Endothelial cell of umbilical vein (primary cell): ENCODE results near the gene MYH14. TPM values are rescaled to one million over a fixed set of nuclear protein-coding genes. Genes with fewer than 3 reads are reported as not detected.

Experiments used
- BruUV-seq: library from RNA; stranded (reverse); fragments of 400-500 nt; replicated peaks from 2 replicates; lab custom pipeline; 2021; lab: Mats Ljungman, UMichigan
- CTCF ChIA-PET: fragments of 300-600, 350-600 bp; sonication (Branson Sonifier 250); formaldehyde crosslinking; loops from one replicate; lab custom pipeline; 2021; ENCODE audit warnings: antibody characterized with exemption, inconsistent platforms; lab: Charles Lee
- POLR2A ChIA-PET: fragments of 300-600, 350-600 bp; sonication (Branson Sonifier 250); formaldehyde crosslinking; loops from one replicate; lab custom pipeline; 2021; ENCODE audit warnings: antibody characterized with exemption, inconsistent platforms; lab: Charles Lee
- DNase-seq: peaks from one replicate; pipeline ENCODE4 v3.0.0-alpha.2; 2011; ENCODE audit warnings: low read depth, low spot score
- FAIRE-seq: peaks from 2 replicates; lab custom pipeline; 2011; peaks lifted over from hg19 to GRCh38; lab: Jason Lieb, UNC
- H2AFZ ChIP-seq: 2 replicates; pipeline ENCODE4 v1.6.0; 2012; ENCODE audit warnings: low read depth, low read length, control low read depth, inconsistent platforms
- H3K27ac ChIP-seq: 2 replicates; pipeline ENCODE4 v1.5.1; 2011; ENCODE audit warnings: low read depth, mild to moderate bottlenecking, control low read depth, low read length, moderate library complexity; ENCODE audit not compliant: insufficient read depth
- H3K27me3 ChIP-seq, 2 experiments: 2 replicates each; pipeline versions ENCODE4 v1.6.0 to v1.6.1; 2011; ENCODE audit warnings: low read length in 2 of 2, mixed read lengths in 1 of 2; ENCODE audit not compliant: control insufficient read depth in 2 of 2, insufficient read depth in 2 of 2
- H3K36me3 ChIP-seq, 2 experiments: 2 replicates in 1 of 2; 3 replicates in 1 of 2; pipeline ENCODE4 v1.5.1; 2011; ENCODE audit warnings: low read length in 2 of 2, mild to moderate bottlenecking in 1 of 2, moderate library complexity in 1 of 2; ENCODE audit not compliant: control insufficient read depth in 2 of 2, insufficient read depth in 2 of 2; ENCODE audit errors: extremely low read depth in 1 of 2
- H3K4me1 ChIP-seq: 3 replicates; pipeline ENCODE4 v1.5.1; 2011; ENCODE audit warnings: mild to moderate bottlenecking, low read length; ENCODE audit not compliant: control insufficient read depth, insufficient read depth; ENCODE audit errors: extremely low read depth
- H3K4me2 ChIP-seq: 2 replicates; pipeline ENCODE4 v1.6.1; 2011; ENCODE audit warnings: low read length, control low read depth, mixed read lengths; ENCODE audit not compliant: insufficient read depth
- H3K4me3 ChIP-seq, 3 experiments: fragments of 200-600 bp in 1 of 3; sonication (generic), shearing (Covaris generic) in 1 of 3; replicated peaks in 1 of 3; 2 replicates each; pipeline ENCODE4 v1.5.1; 2011 to 2016; ENCODE audit warnings: control low read depth in 3 of 3, low read length in 3 of 3, mild to moderate bottlenecking in 2 of 3, inconsistent platforms in 1 of 3, low read depth in 1 of 3, moderate library complexity in 1 of 3; ENCODE audit not compliant: insufficient read depth in 1 of 3
- H3K79me2 ChIP-seq: 2 replicates; pipeline ENCODE4 v1.6.0; 2012; ENCODE audit warnings: low read length, inconsistent platforms; ENCODE audit not compliant: control insufficient read depth, insufficient read depth
- H3K9ac ChIP-seq: replicated peaks from 2 replicates; pipeline ENCODE3; 2011; ENCODE audit warnings: low read length, control low read depth; ENCODE audit not compliant: insufficient read depth; ENCODE audit errors: extremely low read depth
- H3K9me1 ChIP-seq: replicated peaks from 3 replicates; pipeline ENCODE4 v1.6.0; 2011; ENCODE audit warnings: mild to moderate bottlenecking, low read length; ENCODE audit not compliant: control insufficient read depth, insufficient read depth; ENCODE audit errors: extremely low read depth
- H3K9me3 ChIP-seq: replicated peaks from 2 replicates; pipeline ENCODE4 v1.5.1; 2012; ENCODE audit warnings: low read length, inconsistent platforms; ENCODE audit not compliant: control insufficient read depth, insufficient read depth
- H4K20me1 ChIP-seq: replicated peaks from 2 replicates; pipeline ENCODE3; 2011; ENCODE audit warnings: mild to moderate bottlenecking, low read length; ENCODE audit not compliant: control insufficient read depth, insufficient read depth; ENCODE audit errors: extremely low read depth
- CTCF ChIP-seq, 2 donors: IDR thresholded peaks; 1 replicate in 1 of 2; 2 replicates in 1 of 2; pipeline ENCODE4 v1.5.1; 2011; ENCODE audit warnings: low read length in 2 of 2, mild to moderate bottlenecking in 2 of 2, moderate library complexity in 2 of 2, control low read depth in 1 of 2, inconsistent platforms in 1 of 2, low read depth in 1 of 2; ENCODE audit not compliant: insufficient read depth in 1 of 2; ENCODE audit errors: extremely low read depth in 1 of 2
- EZH2 ChIP-seq: IDR thresholded peaks from 2 replicates; pipeline ENCODE4 v1.6.1; 2012; ENCODE audit warnings: borderline replicate concordance, low read depth, mild to moderate bottlenecking, moderate library complexity, low read length, inconsistent platforms; ENCODE audit not compliant: severe bottlenecking
- FOS ChIP-seq: IDR thresholded peaks from 2 replicates; pipeline ENCODE4 v1.6.1; 2011; ENCODE audit warnings: mild to moderate bottlenecking, low read length, moderate library complexity, borderline replicate concordance; ENCODE audit not compliant: insufficient read depth
- GATA2 ChIP-seq: IDR thresholded peaks from 2 replicates; pipeline ENCODE4 v1.7.0; 2011; ENCODE audit warnings: low read depth, mild to moderate bottlenecking, moderate library complexity, mixed read lengths, low read length; ENCODE audit not compliant: insufficient read length, insufficient read depth
- JUN ChIP-seq: IDR thresholded peaks from 2 replicates; pipeline ENCODE4 v1.6.1; 2011; ENCODE audit warnings: borderline replicate concordance, low read depth; ENCODE audit not compliant: insufficient read length, insufficient read depth
- MAX ChIP-seq: IDR thresholded peaks from 2 replicates; pipeline ENCODE4 v1.6.1; 2011; ENCODE audit not compliant: insufficient read depth, insufficient read length
- MYC ChIP-seq: IDR thresholded peaks from one replicate; pipeline ENCODE4 v1.6.1; 2011; ENCODE audit warnings: mild to moderate bottlenecking, low read depth, low read length
- POLR2A ChIP-seq: IDR thresholded peaks from 2 replicates; pipeline ENCODE4 v1.6.1; 2012; ENCODE audit warnings: low read depth, mild to moderate bottlenecking, control low read depth, low read length
- POLR2AphosphoS5 ChIP-seq: IDR thresholded peaks from 2 replicates; pipeline ENCODE4 v1.6.1; 2012; ENCODE audit warnings: low read depth, mild to moderate bottlenecking, control low read depth, low read length, moderate library complexity; ENCODE audit not compliant: insufficient read depth
- dilution Hi-C: fragments of 300-500 bp; cut with MboI; formaldehyde crosslinking; loops from one replicate; pipeline ENCODE4 v1.15.0; 2019; ENCODE audit warnings: low sequenced_read_pairs; ENCODE audit not compliant: extremely low pct_ligation_motif_present
- intact Hi-C: fragments of 100-400 bp; cut with micrococcal nuclease; formaldehyde crosslinking; loops from one replicate; pipeline ENCODE4 v1.10.0; 2022
- polyA plus RNA-seq, 4 experiments: library from polyadenylated mRNA; depleted of rRNA in 3 of 4; stranded (reverse) in 3 of 4; unstranded in 1 of 4; fragments of >200 nt; gene quantifications; 2 replicates each; pipeline versions ENCODE4 v1.2.1 to v1.2.3, GENCODE V29; 2011 to 2012; ENCODE audit warnings: missing spikeins in 1 of 4
- total RNA-seq: library from RNA; stranded (reverse); gene quantifications from 2 replicates; pipeline ENCODE4 v1.2.3, GENCODE V29; 2021

The MYH14 gene
- total and polyA plus RNA-seq, 2 donors (not counting 3 experiments of a cell fraction or from before 2014, with no cell fraction given) = 0.13 TPM; not detected in 1

GRCh38 chr19:50301607-50301971, 98.2 kb downstream of the MYH14 start:
- H3K4me2 ChIP-seq = no peak overlapping the region
- H2AFZ ChIP-seq = peak overlapping the region; percentile 7
- dilution Hi-C loops = no loop called here
- no peaks in the 10 kb centered on the region for H3K9me3 ChIP-seq
- H3K27me3 ChIP-seq = peaks cover 0 to 4% of the 10 kb centered on the region in 2 experiments
- no peaks in the 10 kb centered on the region for H3K79me2 ChIP-seq
- H3K27ac ChIP-seq = peak overlapping the region; percentile 66
- H4K20me1 ChIP-seq = no peaks in the 10 kb centered on the region
- no peaks in the 10 kb centered on the region for H3K9me1 ChIP-seq
- FAIRE-seq (no peak), DNase-seq (no peak)
- no peak overlapping the region for H3K4me3 ChIP-seq
- H3K4me1 ChIP-seq = peaks cover 16% of the 10 kb centered on the region
- peak overlapping the region; percentile 42 for H3K9ac ChIP-seq
- TF ChIP-seq MAX (no peak), MYC (no peak), GATA2 (no peak), POLR2AphosphoS5 (no peak), FOS (no peak), CTCF (IDR thresholded peaks at IDR 0.05; ENCODE audit: extremely low read depth in 1 of 2, insufficient read depth in 1 of 2, low read depth in 1 of 2, low read length in 2 of 2) (no peak), JUN (no peak), POLR2A (no peak), EZH2 (no peak)
- CTCF ChIA-PET = interaction anchor here (1.0 to 4.0 kb wide), 9 partner anchors 19 to 423 kb away, joined by 3 to 48 read pairs (median 3); partner anchors contain the start of genes KCNC3 and POLD1
- H3K36me3 ChIP-seq = no peaks in the 10 kb centered on the region
- intact Hi-C loops = loop anchor here (1.0 kb wide), 2 partner anchors 24 to 28 kb away; partner anchors contain the start of gene KCNC3
- no TSS peak for BruUV-seq
- POLR2A ChIA-PET = interaction anchor here (0.8 kb wide), 1 partner anchor 14 kb away, joined by 4 read pairs; no protein-coding TSS in a partner anchor
